Thoracic aorta (tissue), 2 donors: ENCODE results near the gene BOLA3. TPM values are rescaled to one million over a fixed set of nuclear protein-coding genes. Genes with fewer than 3 reads are reported as not detected.

Experiments used
- ATAC-seq: fragments of 150-250 bp; one replicate; pipeline ENCODE4 v1.8.0; 2017; ENCODE audit warnings: low read depth; ENCODE audit not compliant: insufficient number of reproducible peaks, low FRiP score
- DNase-seq: peaks from one replicate; pipeline ENCODE4 v3.0.0-alpha.2; 2020; ENCODE audit warnings: low spot score
- H3K27ac ChIP-seq, 2 donors: fragments of 200-600 bp; sonication (generic); 1 replicate in 1 of 2; 2 replicates in 1 of 2; pipeline ENCODE4 v1.5.1; 2016; ENCODE audit warnings: mild to moderate bottlenecking in 2 of 2, moderate library complexity in 2 of 2
- H3K27me3 ChIP-seq: fragments of 200-600 bp; sonication (generic); replicated peaks from 2 replicates; pipeline ENCODE4 v1.6.0; 2016; ENCODE audit warnings: mild to moderate bottlenecking; ENCODE audit not compliant: insufficient read depth
- H3K36me3 ChIP-seq: fragments of 200-600 bp; sonication (generic); one replicate; pipeline ENCODE4 v1.5.1; 2016
- H3K4me1 ChIP-seq, 2 donors: fragments of 200-600 bp; sonication (generic); 1 replicate in 1 of 2; 2 replicates in 1 of 2; pipeline versions ENCODE4 v1.5.1 to v1.6.0; 2016; ENCODE audit warnings: low read depth in 2 of 2, mild to moderate bottlenecking in 1 of 2; ENCODE audit not compliant: control insufficient read depth in 1 of 2
- H3K4me3 ChIP-seq: fragments of 200-600 bp; sonication (generic); 2 replicates; pipeline ENCODE4 v1.5.1; 2016; ENCODE audit warnings: mild to moderate bottlenecking
- H3K9me3 ChIP-seq: fragments of 200-600 bp; sonication (generic); 2 replicates; pipeline ENCODE4 v1.5.1; 2016
- total RNA-seq, 2 donors: library from RNA; depleted of rRNA; stranded (reverse); fragments of >200 nt; gene quantifications; one replicate each; pipeline versions ENCODE4 v1.1.0 to v1.2.3, GENCODE V29; 2016
- TF ChIP-seq, protein P1 (sequence below): fragments of 200-600 bp; sonication (generic); IDR thresholded peaks from one replicate; pipeline ENCODE4 v1.5.1; 2019; ENCODE audit warnings: antibody characterized with exemption

BOLA3 gene
- total RNA-seq, 2 donors from 2014 or later: 17.2 to 21.1 TPM

DNA sequence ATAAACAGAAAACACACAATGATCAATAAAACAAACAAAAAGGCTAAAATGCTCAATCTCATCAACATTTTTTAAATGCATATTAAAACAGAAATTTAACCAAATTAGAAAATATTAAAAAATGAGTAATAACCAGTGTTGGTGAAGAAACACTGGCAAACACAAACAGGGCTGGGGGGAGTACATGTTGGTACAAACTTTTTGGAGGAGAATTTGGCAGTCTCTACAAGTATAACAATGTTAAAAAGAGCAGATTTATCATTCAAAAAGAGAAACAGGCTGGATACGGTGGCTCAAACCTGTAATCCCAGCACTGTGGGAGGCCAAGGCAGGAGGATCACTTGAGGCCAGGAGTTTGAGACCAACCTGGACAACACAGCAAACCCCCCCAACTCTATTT lies 17.0 kb upstream of the BOLA3 start:
- H3K4me3 ChIP-seq: no peak overlapping the region
- ATAC-seq (no peak), DNase-seq (no peak)
- no peaks in the 10 kb centered on the region for H3K27me3 ChIP-seq
- no peak overlapping the region for H3K27ac ChIP-seq
- no peaks in the 10 kb centered on the region for H3K9me3 ChIP-seq
- peaks cover 46% of the 10 kb centered on the region for H3K36me3 ChIP-seq
- TF ChIP-seq, protein P1, sequence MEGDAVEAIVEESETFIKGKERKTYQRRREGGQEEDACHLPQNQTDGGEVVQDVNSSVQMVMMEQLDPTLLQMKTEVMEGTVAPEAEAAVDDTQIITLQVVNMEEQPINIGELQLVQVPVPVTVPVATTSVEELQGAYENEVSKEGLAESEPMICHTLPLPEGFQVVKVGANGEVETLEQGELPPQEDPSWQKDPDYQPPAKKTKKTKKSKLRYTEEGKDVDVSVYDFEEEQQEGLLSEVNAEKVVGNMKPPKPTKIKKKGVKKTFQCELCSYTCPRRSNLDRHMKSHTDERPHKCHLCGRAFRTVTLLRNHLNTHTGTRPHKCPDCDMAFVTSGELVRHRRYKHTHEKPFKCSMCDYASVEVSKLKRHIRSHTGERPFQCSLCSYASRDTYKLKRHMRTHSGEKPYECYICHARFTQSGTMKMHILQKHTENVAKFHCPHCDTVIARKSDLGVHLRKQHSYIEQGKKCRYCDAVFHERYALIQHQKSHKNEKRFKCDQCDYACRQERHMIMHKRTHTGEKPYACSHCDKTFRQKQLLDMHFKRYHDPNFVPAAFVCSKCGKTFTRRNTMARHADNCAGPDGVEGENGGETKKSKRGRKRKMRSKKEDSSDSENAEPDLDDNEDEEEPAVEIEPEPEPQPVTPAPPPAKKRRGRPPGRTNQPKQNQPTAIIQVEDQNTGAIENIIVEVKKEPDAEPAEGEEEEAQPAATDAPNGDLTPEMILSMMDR: no peak
- H3K4me1 ChIP-seq: no peaks in the 10 kb centered on the region

DNA sequence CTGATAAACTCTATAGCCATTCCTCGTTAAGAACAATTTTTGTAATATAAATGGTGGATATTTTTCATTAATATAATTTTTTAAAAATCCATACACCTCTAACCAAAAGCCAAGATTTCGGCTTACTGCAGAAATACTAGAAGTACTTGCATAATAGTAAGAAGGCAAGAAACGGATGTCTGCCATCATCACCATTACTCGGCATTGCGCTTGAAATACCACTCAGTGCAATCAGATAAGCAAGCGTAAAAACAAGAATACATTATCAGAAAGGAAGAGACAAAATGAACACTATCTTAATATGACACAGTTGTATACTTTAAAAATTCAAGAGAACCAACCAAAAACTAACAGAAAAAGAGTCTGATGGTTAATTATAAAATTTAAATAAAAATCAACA lies 15.2 kb upstream of the BOLA3 start:
- Histone ChIP-seq H3K9me3 (no peaks in the 10 kb centered on the region), H3K36me3 (peaks cover 41% of the 10 kb centered on the region), H3K4me3 (no peak overlapping the region), H3K27me3 (no peaks in the 10 kb centered on the region), H3K4me1 (no peaks in the 10 kb centered on the region), H3K27ac (no peak overlapping the region)
- no peak for DNase-seq
- TF ChIP-seq, protein P1: no peak
- ATAC-seq: no peak

DNA sequence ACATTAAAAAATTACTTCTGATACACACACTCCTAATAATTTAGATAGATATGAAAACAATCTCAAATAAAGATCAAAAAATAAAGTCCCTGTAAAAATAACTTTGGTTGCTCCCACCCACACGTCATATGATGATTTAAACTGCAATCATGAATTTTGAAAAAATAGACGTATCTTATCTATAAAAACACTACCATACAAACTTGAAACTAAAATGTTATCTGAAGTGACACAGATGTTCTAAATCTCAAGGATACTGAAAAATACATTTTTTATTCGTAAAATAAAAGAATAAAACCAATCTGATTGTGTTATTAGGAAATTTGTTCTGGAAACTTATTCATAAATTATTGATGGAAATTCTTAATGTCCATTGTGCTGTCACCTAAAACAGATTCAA lies 8.1 kb upstream of the BOLA3 start:
- Histone ChIP-seq H3K4me3 (no peak overlapping the region), H3K9me3 (no peaks in the 10 kb centered on the region), H3K4me1 (no peaks in the 10 kb centered on the region), H3K36me3 (peaks cover 20% of the 10 kb centered on the region), H3K27me3 (no peaks in the 10 kb centered on the region), H3K27ac (no peak overlapping the region)
- no peak for ATAC-seq
- DNase-seq: no peak
- TF ChIP-seq, protein P1: no peak

DNA sequence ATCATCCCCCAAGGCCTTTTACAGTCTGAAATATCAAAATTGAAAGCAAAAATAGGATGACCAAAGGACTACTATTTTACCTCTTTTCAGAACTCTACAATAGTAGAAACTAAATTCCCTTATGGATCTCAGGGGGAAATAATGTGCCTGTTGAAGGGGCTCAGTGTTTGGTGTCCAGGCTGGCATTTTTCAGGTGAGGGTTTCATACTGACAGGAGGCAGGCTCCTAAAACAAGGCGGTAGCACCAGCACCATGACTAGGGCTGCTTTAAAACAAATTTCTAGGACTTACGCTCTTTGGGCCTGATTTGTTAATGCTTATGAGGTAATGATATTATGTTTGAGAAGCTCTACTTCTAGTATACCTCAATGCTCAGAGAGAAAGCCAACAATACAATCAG lies 5.2 kb upstream of the BOLA3 start:
- Histone ChIP-seq H3K4me1 (peaks cover 7 to 13% of the 10 kb centered on the region in 2 donors), H3K4me3 (no peak overlapping the region), H3K27ac (no peak overlapping the region), H3K9me3 (no peaks in the 10 kb centered on the region), H3K36me3 (peaks cover 10% of the 10 kb centered on the region), H3K27me3 (no peaks in the 10 kb centered on the region)
- ATAC-seq (no peak), DNase-seq (no peak)
- TF ChIP-seq, protein P1: no peak

DNA sequence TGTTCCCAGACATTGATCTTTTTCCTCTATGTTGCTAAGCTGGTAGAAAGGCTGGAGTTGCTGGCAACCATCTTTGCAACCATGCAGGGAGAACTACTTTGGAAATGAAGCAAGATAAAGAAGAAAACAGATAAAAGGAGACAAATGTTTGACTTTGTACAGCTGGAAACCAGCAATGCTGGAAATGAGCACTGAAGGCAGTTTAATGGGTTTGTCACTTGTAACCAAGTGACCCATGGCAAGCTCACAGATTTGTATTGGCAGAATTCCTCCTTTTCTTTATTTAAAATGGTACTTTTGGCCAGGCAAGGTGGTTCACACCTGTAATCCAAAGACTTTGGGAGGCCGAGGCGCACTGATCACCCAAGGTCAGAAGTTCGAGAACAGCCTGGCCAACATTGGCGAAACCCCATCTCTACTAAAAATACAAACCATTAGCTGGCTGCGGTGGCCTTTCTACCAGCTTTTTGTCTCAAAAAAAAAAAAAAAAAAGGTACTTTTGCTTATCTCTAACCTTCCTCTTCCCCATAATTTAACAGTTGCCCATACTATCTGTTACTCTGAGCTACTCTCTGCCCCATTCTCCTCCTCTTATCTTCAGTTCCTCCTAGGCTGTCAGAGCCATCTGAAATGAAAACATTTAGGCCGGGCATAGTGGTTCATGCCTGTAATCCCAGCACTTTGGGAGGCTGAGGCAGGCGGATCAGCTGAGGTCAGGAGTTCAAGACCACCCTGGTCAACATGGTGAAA lies 2.0 kb upstream of the BOLA3 start:
- Histone ChIP-seq H3K36me3 (peaks cover 3% of the 10 kb centered on the region), H3K27me3 (no peaks in the 10 kb centered on the region), H3K9me3 (no peaks in the 10 kb centered on the region), H3K4me3 (no peak overlapping the region), H3K27ac (no peak overlapping the region), H3K4me1 (peaks cover 17 to 32% of the 10 kb centered on the region in 2 donors)
- no peak for DNase-seq
- TF ChIP-seq, protein P1: no peak
- ATAC-seq: no peak
